Activated CD8-positive, alpha-beta T cell treated with anti-CD3 and anti-CD28 coated beads for 36 hours (primary cell): Measurements from ENCODE around the gene NSG2. TPM values are rescaled to one million over a fixed set of nuclear protein-coding genes. Genes with fewer than 3 reads are reported as not detected.

Experiments
- ATAC-seq: fragments of 200-7000 bp; cut with Tn5 transposase; one replicate; pipeline ENCODE4 v1.10.0; 2021; ENCODE audit warnings: mild to moderate bottlenecking, moderate library complexity
- CTCF ChIA-PET: fragments of 350-600 bp; sonication (Branson Sonifier 250); formaldehyde crosslinking; loops from one replicate; lab custom pipeline; 2021; ENCODE audit warnings: antibody characterized with exemption; lab: Charles Lee
- POLR2A ChIA-PET: fragments of 350-600 bp; sonication (Branson Sonifier 250); formaldehyde crosslinking; loops from one replicate; lab custom pipeline; 2021; ENCODE audit warnings: antibody characterized with exemption; lab: Charles Lee
- DNase-seq: peaks from one replicate; pipeline ENCODE4 v3.0.0-alpha.2; 2020
- H3K27ac Mint-ChIP-seq: one replicate; pipeline ENCODE4 v1.8.0; 2021; ENCODE audit warnings: mild to moderate bottlenecking, mixed read lengths
- H3K27me3 Mint-ChIP-seq: one replicate; pipeline ENCODE4 v1.8.0; 2021; ENCODE audit warnings: mixed read lengths
- H3K36me3 Mint-ChIP-seq: one replicate; pipeline ENCODE4 v1.8.0; 2021; ENCODE audit warnings: low read depth, mixed read lengths
- H3K4me1 Mint-ChIP-seq: one replicate; pipeline ENCODE4 v1.8.0; 2021; ENCODE audit warnings: low read depth, mixed read lengths
- H3K4me3 Mint-ChIP-seq: one replicate; pipeline ENCODE4 v1.8.0; 2021; ENCODE audit warnings: mild to moderate bottlenecking, moderate library complexity, mixed read lengths
- H3K9me3 Mint-ChIP-seq: one replicate; pipeline ENCODE4 v1.8.0; 2021; ENCODE audit warnings: mixed read lengths
- intact Hi-C: fragments of 100-400 bp; cut with micrococcal nuclease; formaldehyde crosslinking; loops from one replicate; pipeline ENCODE4 v1.10.0; 2022
- total RNA-seq, 2 experiments: library from RNA; stranded (reverse); gene quantifications; one replicate each; pipeline ENCODE4 v1.2.3, GENCODE V29; 2021
- TF ChIP-seq, protein P1 (sequence below): fragments of 200-600 bp; IDR thresholded peaks from one replicate; pipeline ENCODE4 v1.8.0; 2022; ENCODE audit warnings: antibody characterized with exemption, mild to moderate bottlenecking

Gene NSG2
- total RNA-seq, 2 experiments from 2014 or later: not detected

- ChIA-PET CTCF (interaction anchor here (0.8 kb wide), 1 partner anchor 32 kb away, joined by 3 read pairs; no protein-coding TSS in a partner anchor), POLR2A (no interaction called here)
- Mint-ChIP-seq H3K4me3 (no peak overlapping the region), H3K27me3 (no peaks in the 10 kb centered on the region), H3K4me1 (no peaks in the 10 kb centered on the region), H3K9me3 (no peaks in the 10 kb centered on the region), H3K27ac (no peak overlapping the region), H3K36me3 (no peaks in the 10 kb centered on the region)
- intact Hi-C loops: no loop called here
- no peak for DNase-seq
- no peak for ATAC-seq
- TF ChIP-seq, protein P1, sequence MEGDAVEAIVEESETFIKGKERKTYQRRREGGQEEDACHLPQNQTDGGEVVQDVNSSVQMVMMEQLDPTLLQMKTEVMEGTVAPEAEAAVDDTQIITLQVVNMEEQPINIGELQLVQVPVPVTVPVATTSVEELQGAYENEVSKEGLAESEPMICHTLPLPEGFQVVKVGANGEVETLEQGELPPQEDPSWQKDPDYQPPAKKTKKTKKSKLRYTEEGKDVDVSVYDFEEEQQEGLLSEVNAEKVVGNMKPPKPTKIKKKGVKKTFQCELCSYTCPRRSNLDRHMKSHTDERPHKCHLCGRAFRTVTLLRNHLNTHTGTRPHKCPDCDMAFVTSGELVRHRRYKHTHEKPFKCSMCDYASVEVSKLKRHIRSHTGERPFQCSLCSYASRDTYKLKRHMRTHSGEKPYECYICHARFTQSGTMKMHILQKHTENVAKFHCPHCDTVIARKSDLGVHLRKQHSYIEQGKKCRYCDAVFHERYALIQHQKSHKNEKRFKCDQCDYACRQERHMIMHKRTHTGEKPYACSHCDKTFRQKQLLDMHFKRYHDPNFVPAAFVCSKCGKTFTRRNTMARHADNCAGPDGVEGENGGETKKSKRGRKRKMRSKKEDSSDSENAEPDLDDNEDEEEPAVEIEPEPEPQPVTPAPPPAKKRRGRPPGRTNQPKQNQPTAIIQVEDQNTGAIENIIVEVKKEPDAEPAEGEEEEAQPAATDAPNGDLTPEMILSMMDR: no peak
Observed at GRCh38 chr5:174139623-174140022, 94.1 kb downstream of the NSG2 start.

- DNase-seq (no peak), ATAC-seq (no peak)
- no peaks in the 10 kb centered on the region for H3K9me3 Mint-ChIP-seq
- no peaks in the 10 kb centered on the region for H3K36me3 Mint-ChIP-seq
- no peaks in the 10 kb centered on the region for H3K4me1 Mint-ChIP-seq
- no peak overlapping the region for H3K4me3 Mint-ChIP-seq
- intact Hi-C loops: no loop called here
- TF ChIP-seq, protein P1: no peak
- H3K27ac Mint-ChIP-seq: no peak overlapping the region
- no peaks in the 10 kb centered on the region for H3K27me3 Mint-ChIP-seq
- POLR2A ChIA-PET: no interaction called here
- CTCF ChIA-PET: no interaction called here
Observed at GRCh38 chr5:174140452-174141020, 95.0 kb downstream of the NSG2 start.

- Mint-ChIP-seq H3K27me3 (no peaks in the 10 kb centered on the region), H3K9me3 (no peaks in the 10 kb centered on the region), H3K27ac (no peak overlapping the region), H3K36me3 (no peaks in the 10 kb centered on the region), H3K4me1 (no peaks in the 10 kb centered on the region), H3K4me3 (no peak overlapping the region)
- intact Hi-C loops: no loop called here
- TF ChIP-seq, protein P1: no peak
- ChIA-PET CTCF (no interaction called here), POLR2A (no interaction called here)
- ATAC-seq: no peak
- no peak for DNase-seq
Observed at GRCh38 chr5:174141398-174141797, 95.9 kb downstream of the NSG2 start.

DNA sequence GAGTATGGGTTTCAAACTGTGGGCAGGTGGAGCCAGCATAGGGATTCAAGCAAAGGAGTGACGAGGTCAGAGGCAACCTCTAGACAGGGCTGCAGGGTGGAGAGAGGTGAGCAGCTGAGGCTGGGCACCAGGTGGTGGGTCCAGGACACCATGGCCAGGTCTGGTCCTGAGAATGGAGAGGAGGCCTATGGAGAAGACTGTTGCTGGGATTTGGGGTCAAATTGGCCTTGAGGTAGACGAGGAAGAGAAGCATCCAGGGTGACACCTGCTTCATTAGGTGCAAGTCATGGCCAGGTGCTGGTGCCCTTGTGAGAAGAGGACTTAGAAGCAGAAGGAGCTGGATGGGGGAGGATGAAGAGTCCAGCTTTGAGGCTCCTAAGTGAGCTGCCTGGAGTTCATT is 99.6 kb downstream of the NSG2 start:
- CTCF ChIA-PET: no interaction called here
- ATAC-seq (no peak), DNase-seq (no peak)
- Mint-ChIP-seq H3K36me3 (no peaks in the 10 kb centered on the region), H3K9me3 (no peaks in the 10 kb centered on the region), H3K4me1 (no peaks in the 10 kb centered on the region), H3K27ac (no peak overlapping the region), H3K27me3 (peaks cover 6% of the 10 kb centered on the region), H3K4me3 (no peak overlapping the region)
- TF ChIP-seq, protein P1: no peak
- intact Hi-C loops: no loop called here
- POLR2A ChIA-PET: no interaction called here

DNA sequence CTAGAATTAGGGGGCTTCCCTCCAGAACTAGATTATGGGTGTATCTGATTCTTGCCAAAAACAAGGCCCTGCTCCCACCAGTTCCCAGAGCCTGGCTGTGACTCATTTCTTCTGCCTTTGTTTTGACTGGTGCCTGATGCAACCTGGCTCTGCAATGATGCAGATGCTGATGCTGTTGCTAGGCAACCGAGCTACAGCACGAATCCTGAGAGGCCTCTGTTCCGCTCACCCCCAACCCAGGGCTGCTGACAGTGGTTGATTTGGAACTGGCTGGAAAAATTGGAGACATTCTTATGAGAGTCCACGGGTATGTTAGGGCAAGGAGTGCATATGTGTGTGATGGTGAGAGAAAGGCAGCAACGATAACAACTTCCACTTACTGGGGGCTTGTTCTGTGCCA is 100.3 kb downstream of the NSG2 start:
- peak; percentile 42 for ATAC-seq
- DNase-seq: peak; percentile 54
- TF ChIP-seq, protein P1: no peak
- Mint-ChIP-seq H3K27ac (no peak overlapping the region), H3K27me3 (peaks cover 8% of the 10 kb centered on the region), H3K9me3 (no peaks in the 10 kb centered on the region), H3K36me3 (no peaks in the 10 kb centered on the region), H3K4me1 (no peaks in the 10 kb centered on the region), H3K4me3 (no peak overlapping the region)
- intact Hi-C loops: no loop called here
- CTCF ChIA-PET: no interaction called here
- POLR2A ChIA-PET: no interaction called here
